OCI-LY1 (cell line): ENCODE data around the gene CAB39L.

ENCODE experiments used
- CTCF ChIP-seq: fragments of 200-600 bp; sonication (generic), shearing (Covaris generic); IDR thresholded peaks from 2 replicates; pipeline ENCODE4 v1.5.1; 2017; ENCODE audit warnings: mild to moderate bottlenecking, antibody characterized with exemption, low read length, moderate library complexity, mixed read lengths
- EZH2 ChIP-seq: fragments of 200-600 bp; sonication (generic), shearing (Covaris generic); IDR thresholded peaks from 2 replicates; pipeline ENCODE4 v1.8.0; 2017; ENCODE audit warnings: borderline replicate concordance, mixed run types, mild to moderate bottlenecking, antibody characterized with exemption, low read length, moderate library complexity, mixed read lengths

- TF ChIP-seq CTCF: no peak
- TF ChIP-seq EZH2: no peak
Observed at GRCh38 chr13:49307365-49307764, 136.5 kb downstream of the CAB39L start.
